Measurements from ENCODE around the gene CDCA5. TPM values are rescaled to one million over a fixed set of nuclear protein-coding genes. Genes with fewer than 3 reads are reported as not detected.

Gene CDCA5
- total RNA-seq, 1 experiment from 2014 or later, result 119 TPM

GRCh38 chr11:65107751-65108468 is 24.1 kb upstream of the CDCA5 start:
- Histone ChIP-seq H3K36me3 (ENCODE audit: insufficient read depth, low read length, poor library complexity, severe bottlenecking) (no peaks in the 10 kb centered on the region), H3K4me3 (ENCODE audit: low read depth, low read length, poor library complexity, severe bottlenecking) (no peak overlapping the region), H3K27me3 (replicated peaks; ENCODE audit: insufficient read depth, low read depth, low read length, poor library complexity) (no peaks in the 10 kb centered on the region), H3K27ac (ENCODE audit: low read depth, low read length, poor library complexity, severe bottlenecking) (no peak overlapping the region), H3K9me3 (ENCODE audit: low read depth, low read length, poor library complexity, severe bottlenecking) (no peaks in the 10 kb centered on the region), H3K4me1 (ENCODE audit: insufficient read depth, low read length, poor library complexity, severe bottlenecking) (peaks cover 11% of the 10 kb centered on the region)
- CTCF ChIA-PET, result no interaction called here
- intact Hi-C loops (cut with micrococcal nuclease; ENCODE audit: unreplicated experiment), result no loop called here
- DNase-seq (ENCODE audit: low spot score), result no peak
- TF ChIP-seq EZH2 (IDR thresholded peaks at IDR 0.05; ENCODE audit: borderline replicate concordance, low read depth, low read length, poor library complexity, severe bottlenecking), result no peak
- no peak for TF ChIP-seq CTCF (conservative IDR thresholded peaks at IDR 0.05; ENCODE audit: low read depth, low read length)
- no TSS peak for BruUV-seq (replicated peaks)
- POLR2A ChIA-PET (ENCODE audit: low non-redundant PET), result interaction anchor here (0.6 kb wide), 1 partner anchor 9 kb away, joined by 3 read pairs; no protein-coding TSS in a partner anchor

- no peak overlapping the region for H3K27ac ChIP-seq (ENCODE audit: low read depth, low read length, poor library complexity, severe bottlenecking)
- POLR2A ChIA-PET (ENCODE audit: low non-redundant PET), result interaction anchor here (0.6 kb wide), 1 partner anchor 10 kb away, joined by 3 read pairs; no protein-coding TSS in a partner anchor
- CTCF ChIA-PET, result no interaction called here
- intact Hi-C loops (cut with micrococcal nuclease; ENCODE audit: unreplicated experiment), result no loop called here
- H3K4me3 ChIP-seq (ENCODE audit: low read depth, low read length, poor library complexity, severe bottlenecking), result no peak overlapping the region
- DNase-seq (ENCODE audit: low spot score), result no peak
- H3K36me3 ChIP-seq (ENCODE audit: insufficient read depth, low read length, poor library complexity, severe bottlenecking), result no peaks in the 10 kb centered on the region
- H3K9me3 ChIP-seq (ENCODE audit: low read depth, low read length, poor library complexity, severe bottlenecking), result no peaks in the 10 kb centered on the region
- no TSS peak for BruUV-seq (replicated peaks)
- peaks cover 9% of the 10 kb centered on the region for H3K4me1 ChIP-seq (ENCODE audit: insufficient read depth, low read length, poor library complexity, severe bottlenecking)
- TF ChIP-seq CTCF (conservative IDR thresholded peaks at IDR 0.05; ENCODE audit: low read depth, low read length) (no peak), EZH2 (IDR thresholded peaks at IDR 0.05; ENCODE audit: borderline replicate concordance, low read depth, low read length, poor library complexity, severe bottlenecking) (no peak)
- H3K27me3 ChIP-seq (replicated peaks; ENCODE audit: insufficient read depth, low read depth, low read length, poor library complexity), result no peaks in the 10 kb centered on the region
These were observed 23.2 kb upstream of the CDCA5 start for GRCh38 chr11:65107078-65107477.

GRCh38 chr11:65104628-65105027 is 20.8 kb upstream of the CDCA5 start:
- POLR2A ChIA-PET (ENCODE audit: low non-redundant PET), result no interaction called here
- TF ChIP-seq EZH2 (IDR thresholded peaks at IDR 0.05; ENCODE audit: borderline replicate concordance, low read depth, low read length, poor library complexity, severe bottlenecking), result no peak
- no peak for TF ChIP-seq CTCF (conservative IDR thresholded peaks at IDR 0.05; ENCODE audit: low read depth, low read length)
- no peak overlapping the region for H3K27ac ChIP-seq (ENCODE audit: low read depth, low read length, poor library complexity, severe bottlenecking)
- no TSS peak for BruUV-seq (replicated peaks)
- intact Hi-C loops (cut with micrococcal nuclease; ENCODE audit: unreplicated experiment), result no loop called here
- no peaks in the 10 kb centered on the region for H3K36me3 ChIP-seq (ENCODE audit: insufficient read depth, low read length, poor library complexity, severe bottlenecking)
- DNase-seq (ENCODE audit: low spot score), result no peak
- H3K4me1 ChIP-seq (ENCODE audit: insufficient read depth, low read length, poor library complexity, severe bottlenecking), result no peaks in the 10 kb centered on the region
- CTCF ChIA-PET, result interaction anchor here (0.9 kb wide), 1 partner anchor 8 kb away, joined by 3 read pairs; no protein-coding TSS in a partner anchor
- no peaks in the 10 kb centered on the region for H3K27me3 ChIP-seq (replicated peaks; ENCODE audit: insufficient read depth, low read depth, low read length, poor library complexity)
- no peaks in the 10 kb centered on the region for H3K9me3 ChIP-seq (ENCODE audit: low read depth, low read length, poor library complexity, severe bottlenecking)
- H3K4me3 ChIP-seq (ENCODE audit: low read depth, low read length, poor library complexity, severe bottlenecking), result no peak overlapping the region
